DND-41 (cell line): ENCODE results near the gene EDC4.

ENCODE experiments used
- CTCF ChIP-seq: IDR thresholded peaks from 2 replicates; pipeline ENCODE4 v1.5.1; 2012; ENCODE audit warnings: borderline replicate concordance, low read length, moderate library complexity, mild to moderate bottlenecking; ENCODE audit not compliant: poor library complexity, severe bottlenecking; ENCODE audit errors: extremely low read depth
- EZH2 ChIP-seq: IDR thresholded peaks from 3 replicates; pipeline ENCODE4 v1.6.1; 2012; ENCODE audit warnings: borderline replicate concordance, low read depth, mild to moderate bottlenecking, moderate library complexity, low read length, inconsistent platforms; ENCODE audit not compliant: severe bottlenecking

- TF ChIP-seq CTCF (no peak), EZH2 (no peak)
Measured at GRCh38 chr16:67885545-67885944, 12.7 kb downstream of the EDC4 start.
